Stimulated activated CD8-positive, alpha-beta memory T cell treated with anti-CD3 and anti-CD28 coated beads, Interleukin-12 subunit alpha, Interleukin-12 subunit beta, amount 100 ng/mL, for 24 hours (primary cell): ENCODE data around the gene ASNSD1.
"Not testable (repeated sequence)": the region's sequence is repeated elsewhere in the genome, so short reads cannot be mapped to it uniquely, and the experiment has no call there.

Source experiments
- DNase-seq: peaks from one replicate; pipeline ENCODE4 v3.0.0-alpha.2; 2020; ENCODE audit errors: extremely low read depth

ASNSD1 gene

DNA sequence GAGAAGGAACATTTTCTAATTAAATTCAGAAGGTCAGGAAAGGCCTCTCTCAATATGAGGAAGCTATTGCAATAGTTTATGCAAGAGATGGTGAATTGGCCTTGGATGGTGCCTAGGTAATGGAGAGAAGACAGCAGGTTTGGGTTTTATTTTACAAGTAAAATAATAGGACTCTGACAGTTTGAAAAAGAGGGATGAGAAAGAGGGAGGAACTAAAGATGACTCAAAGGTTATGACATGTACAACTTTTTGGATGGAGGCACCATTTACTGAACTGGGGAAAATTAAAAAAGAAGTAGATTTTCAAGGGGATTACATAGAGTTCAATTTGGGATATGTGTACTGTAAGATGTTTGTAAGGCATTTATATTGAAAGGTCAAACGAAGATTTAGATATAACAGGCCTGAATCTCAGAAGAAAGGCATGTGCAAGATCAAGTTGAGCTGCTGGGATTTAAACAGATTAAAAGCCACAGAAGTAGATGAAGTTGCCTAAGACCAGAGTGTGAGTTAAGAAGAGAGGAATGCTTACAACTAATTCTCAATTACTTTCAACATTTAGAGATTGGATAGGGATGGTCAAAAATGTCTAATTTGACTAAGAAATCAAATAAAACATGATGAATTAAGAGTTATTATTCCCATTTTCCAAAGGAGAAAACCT, 12.3 kb upstream of the ASNSD1 start:
- no peak for DNase-seq

GRCh38 chr2:189651284-189651683, 10.0 kb upstream of the ASNSD1 start:
- no peak for DNase-seq

- not testable (repeated sequence) for DNase-seq
These were observed 7.8 kb upstream of the ASNSD1 start for GRCh38 chr2:189653464-189653863.

DNA sequence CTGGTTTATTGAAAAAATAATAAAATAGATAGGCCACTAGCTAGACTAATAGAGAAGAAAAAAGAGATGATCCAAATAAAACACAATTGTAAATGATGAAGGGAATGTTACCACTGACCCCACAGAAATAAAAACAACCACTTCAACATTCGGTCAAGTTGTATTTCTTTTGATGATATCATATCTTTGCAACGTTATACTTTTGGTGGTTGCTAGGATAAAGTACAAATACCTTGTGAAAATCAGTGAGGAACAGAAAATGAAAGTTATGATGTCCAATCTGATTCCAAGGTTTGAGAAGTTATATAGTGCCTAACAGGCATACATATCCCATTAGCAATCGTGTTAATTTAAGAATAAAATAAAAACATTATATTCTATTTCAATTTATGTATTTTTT, 6.6 kb upstream of the ASNSD1 start:
- no peak for DNase-seq

DNA sequence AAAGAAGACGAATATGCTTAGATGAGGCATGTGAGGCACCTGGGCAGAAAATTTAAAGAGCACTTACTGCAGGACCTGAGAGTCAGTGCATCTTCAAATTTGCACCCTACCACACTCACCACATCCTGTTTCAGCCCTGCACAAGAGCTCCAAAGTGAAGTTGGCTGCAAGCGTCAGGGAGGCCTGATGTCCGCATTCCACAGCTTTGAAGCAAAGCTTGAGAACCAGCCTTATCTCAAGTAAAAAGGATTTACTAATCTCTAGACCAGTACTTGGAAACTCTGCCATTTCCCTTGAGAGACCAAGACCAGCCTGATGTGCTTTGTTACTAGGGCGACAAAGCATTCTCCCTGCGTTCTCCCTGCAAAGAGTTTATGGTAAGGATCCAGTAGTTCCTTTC, 3.4 kb upstream of the ASNSD1 start:
- DNase-seq: no peak

DNA sequence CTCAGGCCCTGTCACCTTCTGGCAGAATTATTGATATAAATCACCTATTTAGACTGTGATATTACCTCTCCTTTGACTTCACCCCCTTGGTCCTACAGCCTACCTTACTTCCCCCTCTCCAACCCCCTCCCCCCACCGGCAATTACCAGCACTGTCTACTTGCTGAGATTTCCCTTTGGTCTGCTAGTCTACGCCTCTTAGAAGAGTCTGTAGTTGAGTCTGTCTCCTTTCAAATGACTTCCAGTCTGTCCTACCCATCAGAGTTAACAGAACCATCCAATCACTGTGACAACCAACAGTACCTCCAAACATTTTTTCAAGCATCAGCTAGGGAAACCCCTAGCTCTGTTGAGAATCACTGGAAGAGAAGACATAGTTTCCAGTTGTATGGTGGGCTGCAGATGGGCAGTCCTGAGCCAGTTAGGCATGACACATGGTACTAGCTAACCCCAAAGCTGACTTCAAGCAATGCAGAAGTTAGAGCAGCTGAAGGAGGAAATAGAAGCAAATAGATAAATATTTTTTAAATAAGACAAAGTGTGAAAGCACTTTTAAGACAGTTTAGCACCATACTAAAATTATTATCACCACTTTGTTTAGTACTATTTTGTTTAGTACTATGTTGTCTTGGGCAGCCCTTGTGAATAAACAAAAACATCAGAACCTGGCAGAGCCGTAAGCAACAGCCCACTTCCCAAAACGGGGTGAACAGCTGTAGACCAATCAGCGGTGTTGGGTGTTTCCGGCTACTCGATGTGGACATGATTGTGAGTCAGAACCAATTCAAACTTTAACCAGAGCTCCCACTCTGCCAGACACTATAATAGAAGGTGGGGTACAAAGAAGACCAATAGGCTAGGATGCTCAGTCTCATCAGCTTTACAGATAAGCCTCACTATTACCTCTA, 2.7 kb upstream of the ASNSD1 start:
- no peak for DNase-seq

- DNase-seq: no peak
These were observed 1.5 kb upstream of the ASNSD1 start for GRCh38 chr2:189659734-189660133.

- DNase-seq: no peak
These were observed 484 bp upstream of the ASNSD1 start for GRCh38 chr2:189660803-189661147.

- no peak for DNase-seq
These were observed 680 bp downstream of the ASNSD1 start for GRCh38 chr2:189661957-189662321.

GRCh38 chr2:189662669-189663226, 1.5 kb downstream of the ASNSD1 start:
- no peak for DNase-seq

- not testable (repeated sequence) for DNase-seq
These were observed 2.1 kb downstream of the ASNSD1 start for GRCh38 chr2:189663319-189663718.

GRCh38 chr2:189669913-189670312, 8.7 kb downstream of the ASNSD1 start:
- DNase-seq: no peak

DNA sequence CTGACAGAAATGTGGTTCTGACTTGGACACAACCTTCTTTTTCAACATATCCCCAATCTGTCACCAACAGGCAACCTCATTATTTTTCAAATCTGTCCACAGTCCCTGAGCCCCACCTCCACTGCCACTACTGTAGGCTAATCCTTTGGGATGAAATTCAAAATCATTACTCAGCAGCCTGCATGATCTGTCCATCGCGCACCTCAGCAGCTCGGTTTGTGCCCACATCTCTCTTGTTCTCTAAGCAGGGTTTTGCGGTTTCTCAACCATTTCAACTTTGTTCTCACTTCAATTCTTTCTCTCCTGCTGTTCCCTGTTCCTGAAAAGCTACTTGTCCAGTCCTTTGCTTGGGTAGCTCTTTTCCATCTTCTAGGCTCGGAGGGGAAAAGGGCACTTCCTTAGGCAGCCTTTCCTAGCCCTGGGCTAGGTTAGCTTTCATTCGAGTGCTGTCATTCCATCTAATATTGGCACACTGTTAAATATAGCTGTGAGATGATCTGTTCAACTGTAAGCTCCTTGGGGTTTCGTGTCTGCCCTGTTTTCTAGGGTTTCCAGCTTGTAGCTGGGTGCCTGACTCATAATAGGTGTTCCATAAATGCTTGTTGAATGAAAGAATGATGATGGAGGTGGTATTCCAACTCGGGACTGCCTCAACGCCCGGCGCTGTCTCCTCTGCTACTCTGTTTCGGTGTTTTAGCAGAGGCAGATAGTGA, 12.6 kb downstream of the ASNSD1 start:
- no peak for DNase-seq

DNA sequence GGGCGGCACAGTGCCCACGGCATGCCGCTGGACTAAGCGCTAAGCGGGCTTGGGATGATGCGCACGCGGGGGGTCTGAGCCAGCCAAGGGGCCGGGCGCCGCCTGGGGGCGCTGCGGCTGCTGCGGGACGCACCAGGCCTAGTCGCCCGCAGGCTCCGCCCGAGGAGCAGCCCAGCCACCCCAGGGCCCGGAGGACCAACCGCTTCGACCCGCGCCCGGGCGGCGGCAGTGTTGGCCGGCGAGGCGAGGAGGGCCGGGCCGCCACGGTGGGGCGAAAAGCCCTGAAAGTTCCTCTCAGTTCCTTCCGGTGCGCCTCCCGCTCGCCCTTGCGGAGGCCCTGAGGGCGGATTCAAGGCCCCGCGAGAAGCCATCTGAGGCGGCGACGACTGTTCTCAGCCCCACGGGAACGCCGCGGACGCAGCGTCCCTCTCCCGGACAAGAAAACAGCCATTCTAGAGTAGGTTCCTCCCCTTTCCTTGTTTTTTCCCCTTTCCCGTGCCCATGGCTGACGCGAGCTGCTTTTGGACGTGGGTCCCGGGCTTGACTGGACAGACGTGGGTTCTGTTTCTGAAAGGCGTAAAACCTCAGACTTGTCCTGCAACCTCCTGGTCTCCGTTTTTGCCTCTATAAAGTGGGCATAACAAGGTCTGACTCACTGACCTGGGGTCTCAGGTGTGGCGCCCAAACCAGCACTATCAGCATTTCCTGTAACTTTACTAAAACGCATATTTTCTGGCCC, 13.3 kb downstream of the ASNSD1 start, which contains the start of gene ANKAR:
Gene ANKAR (plus strand): TSS at position 297 of the 739 bp plus-strand sequence. CDS start 1,821 bp downstream, outside the sequence.
- peak; percentile 55 for DNase-seq

- DNase-seq: no peak
These were observed 15.2 kb downstream of the ASNSD1 start for GRCh38 chr2:189676471-189676870.

DNA sequence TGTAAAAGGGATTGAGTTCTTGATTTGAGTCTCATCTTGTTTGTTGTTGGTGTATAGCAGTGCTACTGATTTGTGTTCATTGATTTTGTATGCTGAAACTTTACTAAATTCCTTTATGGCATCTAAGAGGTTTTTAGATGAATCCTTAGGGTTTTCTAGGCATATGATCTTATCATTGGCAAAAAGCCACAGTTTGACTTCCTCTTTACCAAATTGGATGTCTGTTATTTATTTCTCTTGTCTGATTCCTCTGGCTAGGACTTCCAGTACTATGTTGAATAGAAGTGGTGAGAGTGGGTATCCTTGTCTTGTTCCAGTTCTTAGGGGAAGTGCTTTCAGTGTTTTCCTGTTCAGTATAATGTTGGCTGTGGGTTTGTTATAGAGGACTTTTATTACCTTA, 18.0 kb downstream of the ASNSD1 start:
- DNase-seq: no peak

DNA sequence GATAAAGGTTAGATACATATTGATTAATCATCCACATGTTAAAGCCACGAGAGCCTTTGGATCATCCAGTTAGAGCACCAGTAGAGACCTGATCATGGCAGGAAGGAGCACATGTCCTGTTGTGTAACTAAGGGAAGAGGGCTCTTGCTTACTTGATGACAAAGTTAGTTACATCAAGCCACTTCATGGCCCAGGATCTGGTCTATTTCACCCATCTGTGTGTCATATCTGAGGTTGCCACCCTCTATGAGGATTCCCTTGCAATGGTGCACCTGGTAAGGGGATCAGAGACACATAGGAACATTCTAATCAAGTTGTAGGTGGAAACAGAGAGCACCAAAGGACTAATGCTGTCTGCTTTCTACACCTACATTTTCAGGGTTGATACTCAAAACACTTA, 19.9 kb downstream of the ASNSD1 start:
- DNase-seq: no peak

- no peak for DNase-seq
These were observed 20.6 kb downstream of the ASNSD1 start for GRCh38 chr2:189681903-189682302.

GRCh38 chr2:189683348-189683747, 22.1 kb downstream of the ASNSD1 start:
- DNase-seq: no peak

DNA sequence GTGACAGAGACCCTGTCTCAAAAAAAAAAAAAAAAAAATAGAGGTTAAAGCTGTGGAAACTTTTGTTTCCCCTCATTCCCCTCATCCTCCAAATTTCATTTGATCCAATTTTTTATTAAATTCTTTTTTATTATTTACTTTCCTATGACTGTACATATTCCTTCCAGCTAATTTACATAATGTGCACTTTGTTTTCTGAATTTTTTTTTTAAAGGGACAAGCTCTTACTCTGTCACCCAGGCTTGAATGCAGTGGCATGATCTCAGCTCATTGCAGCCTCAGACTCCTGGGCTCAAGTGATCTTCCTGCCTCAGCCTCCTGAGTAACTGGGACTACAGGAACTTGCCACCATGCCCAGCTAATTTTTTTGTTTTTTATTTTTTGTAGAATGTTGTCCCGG, 23.6 kb downstream of the ASNSD1 start:
- DNase-seq: no peak

GRCh38 chr2:189685540-189686229, 24.4 kb downstream of the ASNSD1 start:
- DNase-seq: no peak
